Smooth muscle cell (in vitro differentiated cells): ENCODE data around the gene ADM. TPM values are rescaled to one million over a fixed set of nuclear protein-coding genes. Genes with fewer than 3 reads are reported as not detected.
A peak's percentile ranks its signal among the peaks of the same experiment; 100 is the strongest.

ENCODE experiments used
- DNase-seq: peaks from one replicate; lab custom pipeline; 2025; ENCODE audit not compliant: unreplicated experiment; lab: John Stamatoyannopoulos, UW
- H2AFZ ChIP-seq: fragments of 200-600 bp; sonication (generic); 2 replicates; pipeline ENCODE4 v1.6.0; 2016; ENCODE audit warnings: antibody characterized with exemption, low read depth, mild to moderate bottlenecking
- H3F3A ChIP-seq: fragments of 200-600 bp; sonication (generic); 2 replicates; pipeline ENCODE4 v1.6.0; 2017; ENCODE audit warnings: antibody characterized with exemption, low read depth
- H3K27ac ChIP-seq: fragments of 200-600 bp; sonication (generic); 2 replicates; pipeline ENCODE4 v1.5.1; 2016; ENCODE audit warnings: low read depth, mild to moderate bottlenecking
- H3K27me3 ChIP-seq: fragments of 200-600 bp; sonication (generic); 2 replicates; pipeline ENCODE4 v1.6.1; 2016; ENCODE audit warnings: low read depth, mild to moderate bottlenecking
- H3K36me3 ChIP-seq: fragments of 200-600 bp; sonication (generic); 2 replicates; pipeline ENCODE4 v1.5.1; 2016; ENCODE audit warnings: low read depth
- H3K4me1 ChIP-seq: fragments of 200-600 bp; sonication (generic); 2 replicates; pipeline ENCODE4 v1.5.1; 2016; ENCODE audit warnings: low read depth
- H3K4me2 ChIP-seq: fragments of 200-600 bp; sonication (generic); 2 replicates; pipeline ENCODE4 v1.6.0; 2016; ENCODE audit warnings: mild to moderate bottlenecking
- H3K4me3 ChIP-seq: fragments of 200-600 bp; sonication (generic); 2 replicates; pipeline ENCODE4 v1.5.1; 2016; ENCODE audit warnings: mild to moderate bottlenecking
- H3K79me2 ChIP-seq: fragments of 200-600 bp; sonication (generic); 2 replicates; pipeline ENCODE4 v1.6.0; 2016; ENCODE audit warnings: low read depth, mild to moderate bottlenecking
- H3K9ac ChIP-seq: fragments of 200-600 bp; sonication (generic); 2 replicates; pipeline ENCODE4 v1.6.0; 2016; ENCODE audit warnings: low read depth
- H3K9me3 ChIP-seq: fragments of 200-600 bp; sonication (generic); replicated peaks from 2 replicates; pipeline ENCODE4 v1.5.1; 2016; ENCODE audit warnings: low read depth
- H4K20me1 ChIP-seq: fragments of 200-600 bp; sonication (generic); 2 replicates; pipeline ENCODE4 v1.6.0; 2016; ENCODE audit warnings: low read depth
- CTCF ChIP-seq: fragments of 200-600 bp; sonication (generic); IDR thresholded peaks from 2 replicates; pipeline ENCODE4 v1.5.1; 2017; ENCODE audit warnings: borderline replicate concordance, mild to moderate bottlenecking, antibody characterized with exemption; ENCODE audit not compliant: insufficient read depth, poor library complexity, severe bottlenecking
- WGBS: methylation state at CpG from one replicate; pipeline ENCODE4 v1.1.7; 2016; ENCODE audit warnings: low lambda C conversion rate; 5-methylcytosine and 5-hydroxymethylcytosine counted together
- polyA plus RNA-seq: library from polyadenylated mRNA; unstranded; fragments of >200 nt; fragmentation: Nextera tagmentation; extraction: Ambion mirVana; gene quantifications from 2 replicates; pipeline ENCODE4 v1.2.1, GENCODE V29; 2016
- total RNA-seq: library from RNA; depleted of rRNA; stranded (reverse); fragments of >200 nt; gene quantifications from 2 replicates; pipeline ENCODE4 v1.2.3, GENCODE V29; 2014

The ADM gene
- total and polyA plus RNA-seq, 2 experiments from 2014 or later, result 47.6 to 53.0 TPM

GRCh38 chr11:10302744-10303557 is 1.9 kb upstream of the ADM start:
- peak overlapping the region; percentile 70 for H2AFZ ChIP-seq
- peak overlapping the region; percentile 65 for H3K4me3 ChIP-seq
- no peaks in the 10 kb centered on the region for H3K27me3 ChIP-seq
- H3K9me3 ChIP-seq, result no peaks in the 10 kb centered on the region
- TF ChIP-seq CTCF, result no peak
- H3K36me3 ChIP-seq, result no peaks in the 10 kb centered on the region
- peaks cover 29% of the 10 kb centered on the region for H3K4me1 ChIP-seq
- peak overlapping the region; percentile 82 for H3K27ac ChIP-seq
- H3K4me2 ChIP-seq, result peak overlapping the region; percentile 90
- H3K9ac ChIP-seq, result peak overlapping the region; percentile 85
- peaks cover 9% of the 10 kb centered on the region for H3F3A ChIP-seq
- peaks cover 22% of the 10 kb centered on the region for H4K20me1 ChIP-seq
- no peak for DNase-seq
- under 1% methylated on average over 56 of the region's 56 CpGs for WGBS
- peaks cover 5% of the 10 kb centered on the region for H3K79me2 ChIP-seq

- Histone ChIP-seq H3K4me3 (peak overlapping the region; percentile 65), H3K27me3 (no peaks in the 10 kb centered on the region), H3K79me2 (peaks cover 5% of the 10 kb centered on the region), H2AFZ (peak overlapping the region; percentile 70), H3F3A (peaks cover 16% of the 10 kb centered on the region), H3K36me3 (no peaks in the 10 kb centered on the region), H3K27ac (peak overlapping the region; percentile 82), H3K9me3 (no peaks in the 10 kb centered on the region), H3K4me2 (peak overlapping the region; percentile 90), H3K4me1 (peaks cover 35% of the 10 kb centered on the region), H4K20me1 (peaks cover 22% of the 10 kb centered on the region), H3K9ac (peak overlapping the region; percentile 85)
- DNase-seq, result no peak
- TF ChIP-seq CTCF, result no peak
- WGBS, result under 1% methylated on average over 29 of the region's 29 CpGs
Observed at GRCh38 chr11:10303558-10304363, 1.1 kb upstream of the ADM start.

- 1% methylated on average over 51 of the region's 51 CpGs for WGBS
- Histone ChIP-seq H3K36me3 (no peaks in the 10 kb centered on the region), H3K4me1 (peaks cover 41% of the 10 kb centered on the region), H3K9ac (peak overlapping the region; percentile 60), H3K27me3 (no peaks in the 10 kb centered on the region), H4K20me1 (peaks cover 22% of the 10 kb centered on the region), H3K79me2 (peaks cover 5% of the 10 kb centered on the region), H3F3A (peaks cover 16% of the 10 kb centered on the region), H2AFZ (no peak overlapping the region), H3K9me3 (no peaks in the 10 kb centered on the region), H3K27ac (peak overlapping the region; percentile 20), H3K4me3 (peak overlapping the region; percentile 65), H3K4me2 (peak overlapping the region; percentile 90)
- TF ChIP-seq CTCF, result no peak
- DNase-seq, result no peak
Observed at GRCh38 chr11:10305262-10305963, 540 bp downstream of the ADM start.
